Measurements from ENCODE around the gene CBX7.
"Not testable (repeated sequence)": the region's sequence is repeated elsewhere in the genome, so short reads cannot be mapped to it uniquely, and the experiment has no call there.

The CBX7 gene

DNA sequence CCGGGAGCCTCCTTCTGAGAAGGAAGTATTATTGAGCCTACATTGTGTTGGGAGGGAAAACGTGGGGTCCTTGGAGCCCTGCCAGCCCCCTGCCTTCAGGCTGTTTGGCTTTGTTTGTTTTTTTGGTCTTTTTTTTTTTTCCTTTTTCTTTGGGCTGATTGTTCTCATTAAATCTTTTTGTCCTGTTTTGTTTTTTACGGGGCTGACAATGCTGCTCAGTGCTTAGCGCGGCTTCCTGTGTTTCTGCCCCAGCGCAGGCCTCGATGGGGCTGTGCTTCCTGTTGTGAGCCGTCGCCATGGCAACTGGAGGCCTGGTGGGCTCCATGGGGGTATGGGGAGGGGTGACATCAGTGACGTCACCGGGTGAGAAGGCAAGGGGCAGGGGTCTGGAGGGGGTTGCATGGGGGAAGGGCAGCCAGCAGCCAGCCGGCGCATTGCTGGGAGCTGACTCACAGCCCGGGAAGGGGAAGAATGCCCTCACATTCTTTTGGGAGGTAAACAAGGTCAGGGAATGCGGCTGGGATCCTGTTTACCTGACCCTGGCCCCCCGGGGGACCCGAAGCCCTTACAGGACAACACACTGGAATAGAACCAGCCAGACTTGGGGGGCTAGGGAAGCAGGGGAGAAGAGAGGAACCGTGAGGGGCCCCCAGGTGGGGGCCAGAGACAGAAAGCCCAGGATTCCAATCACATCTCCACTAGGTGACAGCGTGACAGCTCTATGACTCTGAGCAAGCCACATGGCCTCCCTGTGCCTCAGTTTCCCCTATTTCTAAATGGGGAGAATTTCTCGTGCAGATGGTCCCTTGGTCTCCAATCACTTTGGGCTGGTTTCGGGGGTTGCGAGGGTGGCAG, 22.2 kb upstream of the CBX7 start:
- Histone ChIP-seq H3K9ac (ENCODE audit: low read depth in 1 of 2, low read length in 2 of 2) (peak overlapping the region; percentile 13 to 38), H3K4me3 (ENCODE audit: low read length in 2 of 2) (peak overlapping the region in 1 of 2 donors; percentile 20), H3K27ac (ENCODE audit: low read depth in 2 of 2, low read length in 2 of 2) (peak overlapping the region; percentile 54 to 78), H3K4me1 (ENCODE audit: control insufficient read depth in 2 of 2, insufficient read depth in 2 of 2, low read length in 2 of 2) (peaks cover 18% of the 10 kb centered on the region in 2 donors), H3K27me3 (ENCODE audit: control insufficient read depth in 2 of 2, insufficient read depth in 2 of 2, low read length in 2 of 2) (peaks cover 0 to 7% of the 10 kb centered on the region in 2 donors), H3K36me3 (ENCODE audit: control insufficient read depth in 2 of 2, insufficient read depth in 2 of 2, low read length in 2 of 2) (no peaks in the 10 kb centered on the region), H3K9me3 (ENCODE audit: control insufficient read depth in 2 of 2, low read length in 2 of 2) (no peaks in the 10 kb centered on the region)

DNA sequence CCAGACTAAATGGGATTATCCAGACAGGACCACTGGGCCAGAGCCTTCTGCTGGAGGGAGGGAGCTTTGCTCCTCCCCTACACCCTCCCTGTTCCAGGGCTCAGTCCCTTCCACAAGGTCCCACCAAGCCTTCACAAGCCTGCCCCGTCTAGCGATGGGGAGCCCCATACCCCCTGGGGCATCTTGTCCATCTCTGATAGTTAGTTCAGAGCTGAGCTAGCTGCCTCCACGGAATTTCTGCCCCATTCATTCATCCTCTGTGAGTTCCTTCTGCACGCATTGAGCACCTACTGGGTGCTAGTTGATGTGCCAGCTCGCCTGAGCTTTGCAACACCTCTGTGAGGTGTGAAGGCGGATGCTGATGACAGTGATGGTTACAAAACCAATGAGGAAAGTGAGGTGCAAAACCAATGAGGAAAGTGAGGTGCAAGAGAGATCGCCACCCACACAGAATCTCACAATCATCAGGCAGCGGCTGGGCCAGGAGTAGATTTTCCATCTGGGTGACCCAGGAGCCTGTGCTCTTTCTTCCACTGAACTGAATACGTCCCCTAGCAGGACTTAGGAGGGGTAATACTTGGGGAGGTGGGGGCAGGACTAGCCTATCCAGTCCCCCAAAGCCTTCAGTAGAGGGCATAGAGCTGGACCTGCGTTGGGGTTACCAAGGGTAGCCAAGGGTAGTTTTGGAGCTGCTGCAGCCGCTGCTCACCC, 21.5 kb upstream of the CBX7 start:
- Histone ChIP-seq H3K4me3 (ENCODE audit: low read length in 2 of 2) (no peak overlapping the region), H3K4me1 (ENCODE audit: control insufficient read depth in 2 of 2, insufficient read depth in 2 of 2, low read length in 2 of 2) (peaks cover 15 to 18% of the 10 kb centered on the region in 2 donors), H3K27me3 (ENCODE audit: control insufficient read depth in 2 of 2, insufficient read depth in 2 of 2, low read length in 2 of 2) (peaks cover 0 to 5% of the 10 kb centered on the region in 2 donors), H3K36me3 (ENCODE audit: control insufficient read depth in 2 of 2, insufficient read depth in 2 of 2, low read length in 2 of 2) (no peaks in the 10 kb centered on the region), H3K27ac (ENCODE audit: low read depth in 2 of 2, low read length in 2 of 2) (peak overlapping the region; percentile 54 to 78), H3K9ac (ENCODE audit: low read depth in 1 of 2, low read length in 2 of 2) (peak overlapping the region; percentile 13 to 38), H3K9me3 (ENCODE audit: control insufficient read depth in 2 of 2, low read length in 2 of 2) (no peaks in the 10 kb centered on the region)

DNA sequence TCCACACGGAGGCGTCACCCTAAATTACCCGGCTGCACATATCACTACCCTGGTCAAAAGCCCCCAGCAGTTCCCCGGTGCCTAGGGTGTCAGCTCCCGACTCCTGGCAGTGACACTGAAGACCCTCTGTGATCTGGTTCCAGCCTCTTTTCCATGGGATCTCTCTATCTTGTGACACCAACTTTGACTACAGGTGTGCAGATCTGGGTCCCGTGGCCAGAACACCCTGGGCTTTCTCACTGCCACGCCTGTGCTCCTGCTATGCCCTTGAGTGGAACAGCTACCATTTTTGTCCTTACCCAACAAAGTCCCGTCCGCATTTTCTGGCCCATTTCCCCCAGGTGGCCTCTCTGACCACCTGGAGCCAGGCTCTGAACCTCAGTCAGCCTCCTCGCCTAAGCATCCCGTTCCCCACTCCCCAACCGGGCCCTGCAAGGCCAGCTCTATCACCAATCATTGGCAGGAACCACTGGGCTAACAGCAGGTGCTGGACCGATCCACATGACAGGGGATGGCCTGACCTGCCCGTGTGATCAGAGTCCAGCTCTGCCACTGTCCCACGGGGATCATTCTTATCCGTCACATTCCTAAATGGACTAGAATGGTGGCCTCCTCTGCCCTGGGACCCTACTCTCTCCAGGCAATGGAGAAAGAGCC, 20.7 kb upstream of the CBX7 start:
- Histone ChIP-seq H3K9ac (ENCODE audit: low read depth in 1 of 2, low read length in 2 of 2) (no peak overlapping the region), H3K36me3 (ENCODE audit: control insufficient read depth in 2 of 2, insufficient read depth in 2 of 2, low read length in 2 of 2) (no peaks in the 10 kb centered on the region), H3K9me3 (ENCODE audit: control insufficient read depth in 2 of 2, low read length in 2 of 2) (no peaks in the 10 kb centered on the region), H3K4me3 (ENCODE audit: low read length in 2 of 2) (no peak overlapping the region), H3K27me3 (ENCODE audit: control insufficient read depth in 2 of 2, insufficient read depth in 2 of 2, low read length in 2 of 2) (peaks cover 0 to 5% of the 10 kb centered on the region in 2 donors), H3K4me1 (ENCODE audit: control insufficient read depth in 2 of 2, insufficient read depth in 2 of 2, low read length in 2 of 2) (peaks cover 15 to 18% of the 10 kb centered on the region in 2 donors), H3K27ac (ENCODE audit: low read depth in 2 of 2, low read length in 2 of 2) (peak overlapping the region; percentile 26 to 78)

DNA sequence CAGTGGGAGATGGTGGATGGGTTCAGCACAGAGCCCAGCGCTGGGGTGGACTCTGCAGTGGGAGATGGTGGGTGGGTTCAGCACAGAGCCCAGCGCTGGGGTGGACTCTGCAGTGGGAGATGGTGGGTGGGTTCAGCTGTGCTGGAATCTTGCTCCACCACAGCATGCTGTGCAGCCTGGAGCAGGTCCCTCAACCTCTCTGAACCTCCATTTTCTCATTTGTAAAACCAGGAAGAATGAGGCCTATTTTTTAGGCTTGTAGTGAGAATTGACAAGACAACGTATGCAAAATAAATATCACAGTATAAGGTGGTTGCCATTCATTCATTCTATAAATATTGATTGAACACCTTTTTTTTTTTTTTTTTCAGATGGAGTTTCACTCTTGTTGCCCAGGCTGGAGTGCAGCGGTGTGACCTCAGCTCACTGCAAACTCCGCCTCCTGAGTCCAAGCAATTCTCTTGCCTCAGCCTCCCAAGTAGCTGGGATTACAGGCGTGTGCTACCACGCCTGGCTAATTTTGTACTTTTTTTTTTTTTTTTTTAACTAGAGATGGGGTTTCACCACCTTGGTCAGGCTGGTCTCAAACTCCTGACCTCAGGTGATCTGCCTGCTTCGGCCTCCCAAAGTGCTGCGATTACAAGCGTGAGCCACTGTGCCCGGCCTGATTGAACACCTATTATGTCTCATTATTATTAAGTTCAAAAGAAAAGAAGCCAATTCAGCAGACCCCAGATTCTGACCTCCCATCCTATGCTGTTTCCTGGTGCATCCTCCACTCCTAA, 20.0 kb upstream of the CBX7 start:
- not testable (repeated sequence) for H3K27me3 ChIP-seq (ENCODE audit: control insufficient read depth in 2 of 2, insufficient read depth in 2 of 2, low read length in 2 of 2); H3K36me3 ChIP-seq (ENCODE audit: control insufficient read depth in 2 of 2, insufficient read depth in 2 of 2, low read length in 2 of 2); H3K9me3 ChIP-seq (ENCODE audit: control insufficient read depth in 2 of 2, low read length in 2 of 2); H3K4me3 ChIP-seq (ENCODE audit: low read length in 2 of 2); H3K9ac ChIP-seq (ENCODE audit: low read depth in 1 of 2, low read length in 2 of 2)
- Histone ChIP-seq H3K27ac (ENCODE audit: low read depth in 2 of 2, low read length in 2 of 2) (peak overlapping the region in 1 of 2 donors; percentile 78), H3K4me1 (ENCODE audit: control insufficient read depth in 2 of 2, insufficient read depth in 2 of 2, low read length in 2 of 2) (peaks cover 15 to 18% of the 10 kb centered on the region in 2 donors)

DNA sequence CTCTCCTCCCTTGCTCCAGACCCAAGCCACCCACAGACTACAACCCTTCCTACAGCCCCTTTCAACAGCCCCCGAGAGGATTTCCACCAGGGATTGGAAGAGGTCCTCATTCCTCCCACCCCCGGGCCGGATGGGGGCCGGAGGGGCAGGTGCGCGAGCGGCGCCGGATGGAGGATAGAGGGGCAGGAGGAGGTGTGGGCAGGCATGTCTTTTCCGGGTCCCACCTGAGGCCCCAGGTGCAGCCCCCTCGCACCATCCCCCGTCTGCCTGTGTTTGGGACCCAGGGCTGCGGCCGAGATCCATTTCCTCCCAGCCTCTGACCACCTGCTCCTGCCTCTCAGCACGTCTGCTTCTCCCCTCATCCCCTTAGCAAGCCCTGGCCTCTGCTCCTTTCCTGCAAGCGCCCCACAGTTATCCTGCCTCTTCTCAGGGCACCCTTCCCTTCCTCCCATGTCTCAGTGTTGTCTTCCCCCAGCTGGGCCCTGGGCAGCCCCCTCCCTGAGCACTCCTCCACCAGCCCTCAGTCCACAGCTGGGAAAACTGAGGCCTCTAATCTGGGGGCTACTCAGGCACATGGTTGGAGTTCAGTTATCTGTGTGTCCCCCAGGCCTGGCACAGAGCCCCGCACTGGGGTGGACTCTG, 19.3 kb upstream of the CBX7 start:
- Histone ChIP-seq H3K27me3 (ENCODE audit: control insufficient read depth in 2 of 2, insufficient read depth in 2 of 2, low read length in 2 of 2) (peaks cover 0 to 5% of the 10 kb centered on the region in 2 donors), H3K4me3 (ENCODE audit: low read length in 2 of 2) (no peak overlapping the region), H3K36me3 (ENCODE audit: control insufficient read depth in 2 of 2, insufficient read depth in 2 of 2, low read length in 2 of 2) (no peaks in the 10 kb centered on the region), H3K9ac (ENCODE audit: low read depth in 1 of 2, low read length in 2 of 2) (no peak overlapping the region), H3K27ac (ENCODE audit: low read depth in 2 of 2, low read length in 2 of 2) (no peak overlapping the region), H3K9me3 (ENCODE audit: control insufficient read depth in 2 of 2, low read length in 2 of 2) (no peaks in the 10 kb centered on the region), H3K4me1 (ENCODE audit: control insufficient read depth in 2 of 2, insufficient read depth in 2 of 2, low read length in 2 of 2) (peaks cover 15 to 18% of the 10 kb centered on the region in 2 donors)

DNA sequence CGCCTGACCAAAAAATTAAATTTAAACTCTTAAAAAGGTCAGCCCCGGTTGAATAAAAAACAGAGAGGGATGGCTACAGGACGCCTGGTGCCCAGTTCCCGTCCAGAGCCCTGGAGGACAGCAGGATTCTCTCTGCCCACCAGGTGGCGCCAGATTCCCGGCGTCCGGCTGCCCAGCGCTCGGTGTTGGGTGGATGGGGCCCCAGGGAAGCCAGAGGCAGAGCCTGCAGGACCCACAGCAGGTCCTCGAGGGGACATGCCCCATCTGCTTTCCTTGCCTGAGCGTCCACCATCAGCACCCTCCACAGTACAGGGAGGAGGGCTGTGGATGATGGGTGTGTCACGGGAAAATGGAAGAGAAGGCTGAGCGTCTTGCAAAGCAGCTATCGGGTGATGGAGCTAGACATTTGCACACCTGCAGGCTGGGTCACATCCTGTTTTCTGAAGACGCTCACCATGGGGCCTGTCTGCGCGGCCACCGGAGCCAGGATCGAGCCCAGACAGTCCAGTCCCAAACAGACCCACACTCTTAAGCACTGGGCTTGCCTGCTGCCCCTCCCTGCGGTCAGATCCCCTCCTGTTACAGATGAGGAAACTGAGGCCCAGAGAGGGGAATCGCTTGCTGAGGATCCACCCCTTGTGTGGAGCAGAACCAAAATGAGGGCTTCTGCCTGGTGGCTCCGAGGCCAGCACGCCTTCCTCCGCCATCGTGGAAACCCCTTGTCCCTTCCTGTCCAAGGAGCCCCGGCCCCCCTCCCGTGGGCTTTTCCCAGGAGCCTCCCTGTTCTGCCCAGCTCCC, 18.5 kb upstream of the CBX7 start:
- no peak overlapping the region for H3K27ac ChIP-seq (ENCODE audit: low read depth in 2 of 2, low read length in 2 of 2)
- peak overlapping the region; percentile 14 to 27 for H3K9ac ChIP-seq (ENCODE audit: low read depth in 1 of 2, low read length in 2 of 2)
- H3K4me3 ChIP-seq (ENCODE audit: low read length in 2 of 2), result peak overlapping the region; percentile 46 to 64
- peaks cover 0 to 5% of the 10 kb centered on the region in 2 donors for H3K27me3 ChIP-seq (ENCODE audit: control insufficient read depth in 2 of 2, insufficient read depth in 2 of 2, low read length in 2 of 2)
- peaks cover 15 to 18% of the 10 kb centered on the region in 2 donors for H3K4me1 ChIP-seq (ENCODE audit: control insufficient read depth in 2 of 2, insufficient read depth in 2 of 2, low read length in 2 of 2)
- no peaks in the 10 kb centered on the region for H3K9me3 ChIP-seq (ENCODE audit: control insufficient read depth in 2 of 2, low read length in 2 of 2)
- H3K36me3 ChIP-seq (ENCODE audit: control insufficient read depth in 2 of 2, insufficient read depth in 2 of 2, low read length in 2 of 2), result no peaks in the 10 kb centered on the region

DNA sequence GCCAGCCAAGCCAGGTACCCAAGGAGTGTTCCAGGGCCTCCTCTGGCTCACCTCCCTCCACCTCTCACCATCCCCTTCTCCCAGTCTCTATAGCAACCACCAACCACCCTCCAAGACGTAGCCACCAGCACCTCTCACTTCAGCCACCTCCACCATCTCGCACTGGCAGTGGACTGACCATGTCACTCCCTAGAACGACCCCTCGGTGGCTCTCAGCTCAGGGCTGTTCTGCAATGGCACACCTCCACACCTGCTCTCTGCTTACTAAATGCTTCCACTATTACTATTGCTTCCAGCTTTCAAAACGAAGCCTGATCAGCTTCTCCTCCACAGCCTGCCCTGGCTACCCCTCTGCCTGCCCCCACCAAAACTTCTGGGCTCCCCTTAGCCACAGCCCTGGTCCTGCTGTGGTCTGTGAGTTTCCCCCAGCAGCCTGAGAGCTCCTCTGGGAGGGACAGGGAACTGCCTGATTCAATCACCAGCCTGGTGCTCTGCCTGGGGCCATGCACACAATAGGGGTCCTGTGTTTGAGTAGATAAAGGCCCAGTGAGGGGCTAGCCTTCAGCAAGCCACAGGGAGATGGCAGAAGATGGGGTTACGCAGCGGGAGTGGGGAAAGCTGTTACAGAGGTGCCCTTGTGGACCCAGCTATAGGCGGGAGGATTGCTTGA, 17.5 kb upstream of the CBX7 start:
- Histone ChIP-seq H3K9ac (ENCODE audit: low read depth in 1 of 2, low read length in 2 of 2) (no peak overlapping the region), H3K4me3 (ENCODE audit: low read length in 2 of 2) (no peak overlapping the region), H3K9me3 (ENCODE audit: control insufficient read depth in 2 of 2, low read length in 2 of 2) (no peaks in the 10 kb centered on the region), H3K4me1 (ENCODE audit: control insufficient read depth in 2 of 2, insufficient read depth in 2 of 2, low read length in 2 of 2) (peaks cover 15 to 18% of the 10 kb centered on the region in 2 donors), H3K36me3 (ENCODE audit: control insufficient read depth in 2 of 2, insufficient read depth in 2 of 2, low read length in 2 of 2) (no peaks in the 10 kb centered on the region), H3K27me3 (ENCODE audit: control insufficient read depth in 2 of 2, insufficient read depth in 2 of 2, low read length in 2 of 2) (peaks cover 0 to 5% of the 10 kb centered on the region in 2 donors), H3K27ac (ENCODE audit: low read depth in 2 of 2, low read length in 2 of 2) (no peak overlapping the region)

DNA sequence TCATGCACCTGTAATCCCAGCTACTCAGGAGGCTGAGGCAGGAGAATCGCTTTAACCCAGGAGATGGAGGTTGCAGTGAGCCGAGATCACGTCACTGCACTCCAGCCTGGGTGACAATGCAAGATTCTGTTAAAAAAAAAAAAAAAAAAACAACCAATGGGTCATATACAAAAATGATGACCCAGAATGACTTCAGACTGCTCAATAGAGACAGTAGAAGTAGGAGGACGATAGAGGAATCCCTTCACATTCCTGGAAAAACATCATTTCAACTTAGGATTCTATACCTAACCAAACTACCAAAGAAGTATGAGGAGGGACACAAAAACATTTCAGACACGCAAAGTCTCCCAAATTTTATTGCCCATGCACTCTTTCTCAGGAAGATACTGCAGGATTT, 14.1 kb upstream of the CBX7 start:
- no peak overlapping the region for H3K4me3 ChIP-seq (ENCODE audit: low read length in 2 of 2)
- peaks cover 4 to 5% of the 10 kb centered on the region in 2 donors for H3K4me1 ChIP-seq (ENCODE audit: control insufficient read depth in 2 of 2, insufficient read depth in 2 of 2, low read length in 2 of 2)
- H3K27ac ChIP-seq (ENCODE audit: low read depth in 2 of 2, low read length in 2 of 2), result no peak overlapping the region
- H3K9ac ChIP-seq (ENCODE audit: low read depth in 1 of 2, low read length in 2 of 2), result no peak overlapping the region
- H3K9me3 ChIP-seq (ENCODE audit: control insufficient read depth in 2 of 2, low read length in 2 of 2), result no peaks in the 10 kb centered on the region
- peaks cover 0 to 5% of the 10 kb centered on the region in 2 donors for H3K27me3 ChIP-seq (ENCODE audit: control insufficient read depth in 2 of 2, insufficient read depth in 2 of 2, low read length in 2 of 2)
- no peaks in the 10 kb centered on the region for H3K36me3 ChIP-seq (ENCODE audit: control insufficient read depth in 2 of 2, insufficient read depth in 2 of 2, low read length in 2 of 2)
